CD4-positive, CD25-positive, alpha-beta regulatory T cell (primary cell): ENCODE measurements around the gene VAV3. TPM values are rescaled to one million over a fixed set of nuclear protein-coding genes. Genes with fewer than 3 reads are reported as not detected.

Experiments used
- ATAC-seq, 2 donors: fragments of 150-1000 bp; cut with Tn5 transposase; one replicate each; pipeline ENCODE4 v1.10.0; 2021; ENCODE audit warnings: low read depth in 2 of 2, moderate number of reproducible peaks in 2 of 2, moderate library complexity in 1 of 2
- DNase-seq, 3 donors: peaks; one replicate each; pipeline versions ENCODE4 v3.0.0 to v3.0.0-alpha.2; 2012 to 2022; ENCODE audit warnings: mixed read lengths in 1 of 3
- H3K27ac ChIP-seq: one replicate; pipeline ENCODE4 v1.7.0; 2013; ENCODE audit warnings: mild to moderate bottlenecking, low read length; ENCODE audit not compliant: insufficient read depth, poor library complexity, severe bottlenecking
- H3K27me3 ChIP-seq: one replicate; pipeline ENCODE4 v1.7.0; 2013; ENCODE audit warnings: low read length; ENCODE audit not compliant: control insufficient read depth, insufficient read depth
- H3K36me3 ChIP-seq: one replicate; pipeline ENCODE4 v1.7.0; 2013; ENCODE audit warnings: mild to moderate bottlenecking, low read length, moderate library complexity; ENCODE audit not compliant: control insufficient read depth, insufficient read depth
- H3K4me1 ChIP-seq: 2 replicates; pipeline ENCODE4 v1.7.0; 2013; ENCODE audit warnings: mild to moderate bottlenecking, low read length; ENCODE audit not compliant: insufficient read depth, control insufficient read depth, poor library complexity, severe bottlenecking
- H3K4me3 ChIP-seq: one replicate; pipeline ENCODE4 v1.7.0; 2013; ENCODE audit warnings: low read depth, mild to moderate bottlenecking, low read length, moderate library complexity
- H3K9me3 ChIP-seq, 2 experiments: 1 replicate in 1 of 2; 2 replicates in 1 of 2; pipeline ENCODE4 v1.7.0; 2013; ENCODE audit warnings: low read length in 2 of 2, mild to moderate bottlenecking in 1 of 2, moderate library complexity in 1 of 2; ENCODE audit not compliant: control insufficient read depth in 2 of 2
- H3K27ac Mint-ChIP-seq, 3 donors: one replicate each; pipeline ENCODE4 v1.8.0; 2020 to 2022; ENCODE audit warnings: mild to moderate bottlenecking in 3 of 3, mixed read lengths in 3 of 3, moderate library complexity in 2 of 3
- H3K27me3 Mint-ChIP-seq: one replicate; pipeline ENCODE4 v1.8.0; 2022; ENCODE audit warnings: mild to moderate bottlenecking, mixed read lengths
- H3K36me3 Mint-ChIP-seq: one replicate; pipeline ENCODE4 v1.8.0; 2020; ENCODE audit warnings: mixed read lengths
- H3K4me1 Mint-ChIP-seq, 4 donors: one replicate each; pipeline ENCODE4 v1.8.0; 2020 to 2022; ENCODE audit warnings: mixed read lengths in 4 of 4, mild to moderate bottlenecking in 1 of 4
- H3K4me3 Mint-ChIP-seq, 4 donors: one replicate each; pipeline ENCODE4 v1.8.0; 2020 to 2022; ENCODE audit warnings: mild to moderate bottlenecking in 4 of 4, mixed read lengths in 4 of 4, moderate library complexity in 3 of 4
- H3K9me3 Mint-ChIP-seq, 7 donors: one replicate each; pipeline ENCODE4 v1.8.0; 2020 to 2022; ENCODE audit warnings: mixed read lengths in 7 of 7, mild to moderate bottlenecking in 3 of 7, moderate library complexity in 2 of 7
- polyA plus RNA-seq, 4 donors: library from polyadenylated mRNA; unstranded; fragments of 300-500 nt; fragmentation: Illumina TruSeq; gene quantifications; one replicate each; pipeline ENCODE4 v1.2.3, GENCODE V29; 2021
- total RNA-seq: library from RNA; stranded (reverse); gene quantifications from one replicate; pipeline ENCODE4 v1.2.3, GENCODE V29; 2022

VAV3 gene
- total and polyA plus RNA-seq, 5 donors from 2014 or later = 6.2 to 21.5 (median 11.1) TPM

DNA sequence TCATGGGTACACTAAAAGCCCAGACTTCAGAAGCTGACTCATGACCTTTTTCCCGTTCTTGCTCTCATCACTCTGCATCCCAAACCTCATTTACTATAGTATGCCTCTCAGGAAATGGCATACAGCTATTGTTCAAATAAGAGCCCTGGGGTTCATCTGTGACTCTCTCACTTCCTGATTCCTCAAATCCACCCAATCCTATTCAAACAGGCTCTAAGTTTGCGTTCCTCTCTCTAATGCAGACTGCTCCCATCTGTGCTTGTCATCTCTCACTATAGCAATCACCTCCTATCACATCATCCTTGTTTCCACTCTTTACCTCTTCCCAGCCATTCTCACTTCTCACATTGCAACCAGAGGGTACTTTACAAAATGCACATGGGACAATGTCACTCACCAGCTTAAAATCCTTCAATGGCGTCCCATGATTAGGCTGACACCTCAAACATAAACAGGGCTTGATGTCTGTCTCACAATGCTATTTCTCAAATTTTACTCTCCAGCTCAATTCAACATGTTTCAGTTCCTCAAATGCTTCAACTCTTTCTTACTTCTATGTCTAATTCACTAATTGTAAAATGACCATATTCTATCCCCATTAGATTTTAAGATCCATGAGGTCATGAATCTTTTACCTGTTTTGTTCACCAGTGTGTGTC lies 415.7 kb downstream of the VAV3 start:
- ATAC-seq (no peak), DNase-seq (no peak)
- Mint-ChIP-seq H3K36me3 (no peaks in the 10 kb centered on the region), H3K27ac (no peak overlapping the region), H3K27me3 (no peaks in the 10 kb centered on the region), H3K4me3 (no peak overlapping the region), H3K9me3 (peaks cover 0 to 2% (median 0%) of the 10 kb centered on the region in 7 donors), H3K4me1 (no peaks in the 10 kb centered on the region)
- no peak overlapping the region for H3K27ac ChIP-seq
- no peaks in the 10 kb centered on the region for H3K9me3 ChIP-seq
- H3K4me1 ChIP-seq = no peaks in the 10 kb centered on the region
- no peaks in the 10 kb centered on the region for H3K36me3 ChIP-seq
- H3K4me3 ChIP-seq = no peak overlapping the region
- H3K27me3 ChIP-seq = peaks cover 1% of the 10 kb centered on the region

DNA sequence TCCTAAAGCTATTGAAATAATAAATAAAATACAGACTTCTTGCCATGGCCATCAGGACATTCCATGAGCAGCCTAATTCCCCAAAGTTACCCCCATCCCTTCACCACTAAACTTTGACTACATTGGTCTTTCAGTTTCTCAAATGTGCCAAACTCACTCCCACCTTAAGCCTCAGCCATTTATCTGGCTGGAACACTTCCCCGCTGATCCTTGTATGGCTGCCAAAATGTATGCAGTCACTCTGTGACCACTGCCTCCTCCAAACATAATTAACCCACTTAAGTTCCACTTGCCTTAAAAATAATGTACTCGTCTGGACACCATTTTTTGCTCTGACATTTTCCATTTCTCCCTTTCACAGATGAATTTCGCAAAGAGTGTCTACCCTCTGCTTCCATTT lies 416.7 kb downstream of the VAV3 start:
- Histone ChIP-seq H3K36me3 (no peaks in the 10 kb centered on the region), H3K27me3 (peaks cover 1% of the 10 kb centered on the region), H3K4me3 (no peak overlapping the region), H3K27ac (no peak overlapping the region), H3K9me3 (no peaks in the 10 kb centered on the region), H3K4me1 (no peaks in the 10 kb centered on the region)
- Mint-ChIP-seq H3K9me3 (peaks cover 0 to 2% (median 0%) of the 10 kb centered on the region in 7 donors), H3K4me3 (no peak overlapping the region), H3K27me3 (no peaks in the 10 kb centered on the region), H3K4me1 (no peaks in the 10 kb centered on the region), H3K36me3 (no peaks in the 10 kb centered on the region), H3K27ac (no peak overlapping the region)
- DNase-seq = no peak
- ATAC-seq = no peak

DNA sequence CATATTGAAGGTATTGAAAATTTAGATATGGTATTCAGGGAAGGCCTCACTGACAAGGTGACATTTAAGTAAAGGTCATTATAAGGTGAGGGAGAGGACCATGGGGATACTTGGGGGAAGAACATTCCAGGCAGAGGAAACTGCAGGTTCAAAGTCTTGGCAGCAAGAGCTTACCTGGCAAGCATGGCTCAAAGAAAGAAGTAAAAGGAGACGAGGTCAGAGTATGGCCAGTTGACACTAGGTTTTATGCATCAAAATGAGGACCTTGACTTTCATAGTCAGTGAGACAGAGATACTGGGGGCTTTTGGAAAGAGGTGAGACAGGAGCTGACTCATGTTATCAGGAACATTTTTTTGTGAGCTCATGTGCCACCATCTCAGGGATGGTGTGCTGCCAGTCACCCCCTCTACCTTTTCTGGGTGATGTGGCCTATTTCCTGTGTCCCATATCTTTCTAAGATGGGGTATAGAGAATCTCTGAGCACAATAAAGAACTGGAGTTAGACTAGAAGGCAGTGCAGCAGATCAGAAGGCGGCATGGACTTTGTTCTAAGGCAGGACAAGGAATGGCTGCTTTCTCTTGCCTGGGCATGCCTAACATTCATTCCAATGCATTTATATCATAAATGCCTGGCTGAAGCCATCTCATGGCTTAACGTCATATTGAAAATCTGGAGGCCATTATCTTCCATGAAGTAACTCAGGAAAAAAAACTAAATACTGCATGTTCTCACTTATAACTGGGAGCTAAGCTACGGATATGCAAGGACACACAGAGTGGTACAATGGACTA lies 417.4 kb downstream of the VAV3 start:
- no peak overlapping the region for H3K27ac Mint-ChIP-seq
- peaks cover 2% of the 10 kb centered on the region for H3K27me3 Mint-ChIP-seq
- H3K27ac ChIP-seq = no peak overlapping the region
- H3K36me3 Mint-ChIP-seq = no peaks in the 10 kb centered on the region
- no peak for ATAC-seq
- no peaks in the 10 kb centered on the region for H3K36me3 ChIP-seq
- H3K27me3 ChIP-seq = peaks cover 1% of the 10 kb centered on the region
- H3K4me1 ChIP-seq = no peaks in the 10 kb centered on the region
- no peak for DNase-seq
- H3K4me3 Mint-ChIP-seq = no peak overlapping the region
- H3K4me3 ChIP-seq = no peak overlapping the region
- peaks cover 0 to 2% (median 0%) of the 10 kb centered on the region in 7 donors for H3K9me3 Mint-ChIP-seq
- no peaks in the 10 kb centered on the region for H3K9me3 ChIP-seq
- H3K4me1 Mint-ChIP-seq = no peaks in the 10 kb centered on the region

DNA sequence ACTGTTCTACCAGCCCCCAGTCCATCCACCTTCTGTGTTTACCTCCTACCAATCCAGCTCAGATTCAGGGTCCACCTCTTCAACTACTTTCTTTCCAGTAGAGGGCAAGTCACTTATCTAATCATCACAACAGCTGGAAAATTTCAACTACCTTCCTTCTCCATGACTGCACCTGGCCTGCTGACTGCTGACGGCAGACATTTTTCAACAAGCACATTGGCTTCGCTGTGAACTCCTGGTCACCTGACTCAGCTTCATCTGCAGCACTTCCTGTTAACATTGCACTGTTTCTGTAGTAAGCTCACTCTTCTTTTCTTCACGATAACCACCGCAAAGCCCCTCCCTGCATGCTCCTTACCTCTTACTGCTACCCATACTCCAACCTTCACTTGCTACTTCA lies 418.4 kb downstream of the VAV3 start:
- Mint-ChIP-seq H3K4me3 (no peak overlapping the region), H3K27ac (no peak overlapping the region), H3K9me3 (peaks cover 0 to 2% (median 0%) of the 10 kb centered on the region in 7 donors), H3K36me3 (no peaks in the 10 kb centered on the region), H3K27me3 (peaks cover 6% of the 10 kb centered on the region), H3K4me1 (no peaks in the 10 kb centered on the region)
- DNase-seq (no peak), ATAC-seq (no peak)
- Histone ChIP-seq H3K27me3 (no peaks in the 10 kb centered on the region), H3K27ac (no peak overlapping the region), H3K4me3 (no peak overlapping the region), H3K36me3 (no peaks in the 10 kb centered on the region), H3K9me3 (no peaks in the 10 kb centered on the region), H3K4me1 (no peaks in the 10 kb centered on the region)

- H3K4me1 Mint-ChIP-seq = no peaks in the 10 kb centered on the region
- DNase-seq = no peak
- no peak overlapping the region for H3K27ac Mint-ChIP-seq
- Histone ChIP-seq H3K27me3 (no peaks in the 10 kb centered on the region), H3K9me3 (no peaks in the 10 kb centered on the region), H3K36me3 (no peaks in the 10 kb centered on the region), H3K4me1 (no peaks in the 10 kb centered on the region), H3K4me3 (no peak overlapping the region), H3K27ac (no peak overlapping the region)
- H3K4me3 Mint-ChIP-seq = no peak overlapping the region
- H3K27me3 Mint-ChIP-seq = peaks cover 12% of the 10 kb centered on the region
- no peaks in the 10 kb centered on the region for H3K36me3 Mint-ChIP-seq
- H3K9me3 Mint-ChIP-seq = peaks cover 0 to 2% (median 0%) of the 10 kb centered on the region in 7 donors
- no peak for ATAC-seq
Observed at GRCh38 chr1:107545879-107546278, 419.1 kb downstream of the VAV3 start.

GRCh38 chr1:107545056-107545577 lies 419.9 kb downstream of the VAV3 start:
- DNase-seq = no peak
- no peak for ATAC-seq
- H3K9me3 ChIP-seq = no peaks in the 10 kb centered on the region
- Mint-ChIP-seq H3K9me3 (peaks cover 0 to 2% (median 0%) of the 10 kb centered on the region in 7 donors), H3K27me3 (peaks cover 12% of the 10 kb centered on the region), H3K27ac (no peak overlapping the region), H3K4me1 (no peaks in the 10 kb centered on the region), H3K4me3 (no peak overlapping the region), H3K36me3 (no peaks in the 10 kb centered on the region)
- H3K4me1 ChIP-seq = no peaks in the 10 kb centered on the region
- no peak overlapping the region for H3K27ac ChIP-seq
- no peaks in the 10 kb centered on the region for H3K27me3 ChIP-seq
- no peaks in the 10 kb centered on the region for H3K36me3 ChIP-seq
- H3K4me3 ChIP-seq = no peak overlapping the region

- DNase-seq = no peak
- no peaks in the 10 kb centered on the region for H3K4me1 Mint-ChIP-seq
- H3K27ac ChIP-seq = no peak overlapping the region
- H3K9me3 ChIP-seq = no peaks in the 10 kb centered on the region
- no peak for ATAC-seq
- peaks cover 0 to 2% (median 0%) of the 10 kb centered on the region in 7 donors for H3K9me3 Mint-ChIP-seq
- no peak overlapping the region for H3K4me3 ChIP-seq
- no peak overlapping the region for H3K27ac Mint-ChIP-seq
- no peaks in the 10 kb centered on the region for H3K27me3 ChIP-seq
- no peaks in the 10 kb centered on the region for H3K4me1 ChIP-seq
- H3K36me3 ChIP-seq = no peaks in the 10 kb centered on the region
- no peaks in the 10 kb centered on the region for H3K36me3 Mint-ChIP-seq
- H3K4me3 Mint-ChIP-seq = no peak overlapping the region
- H3K27me3 Mint-ChIP-seq = peaks cover 12% of the 10 kb centered on the region
Observed at GRCh38 chr1:107544285-107544684, 420.7 kb downstream of the VAV3 start.
